GM06990 (cell line): ENCODE measurements around the gene GPR17.

Experiments
- DNase-seq: peaks from one replicate; pipeline ENCODE4 v3.0.0-alpha.2; 2011; ENCODE audit not compliant: insufficient read length; ENCODE audit errors: extremely low read depth
- H3K27me3 ChIP-seq: replicated peaks from 2 replicates; pipeline ENCODE4 v1.6.0; 2011; ENCODE audit warnings: low read length; ENCODE audit not compliant: control insufficient read depth, insufficient read depth
- H3K36me3 ChIP-seq: 2 replicates; pipeline ENCODE4 v1.5.1; 2011; ENCODE audit warnings: low read length; ENCODE audit not compliant: control insufficient read depth, insufficient read depth
- H3K4me3 ChIP-seq: replicated peaks from 2 replicates; pipeline ENCODE4 v1.5.1; 2011; ENCODE audit warnings: low read depth, mild to moderate bottlenecking, control low read depth, low read length
- TF ChIP-seq, protein P1 (sequence below): IDR thresholded peaks from 2 replicates; pipeline ENCODE4 v1.5.1; 2011; ENCODE audit warnings: low read length, control low read depth, mild to moderate bottlenecking, inconsistent platforms; ENCODE audit not compliant: insufficient read depth, poor library complexity, severe bottlenecking

The GPR17 gene

DNA sequence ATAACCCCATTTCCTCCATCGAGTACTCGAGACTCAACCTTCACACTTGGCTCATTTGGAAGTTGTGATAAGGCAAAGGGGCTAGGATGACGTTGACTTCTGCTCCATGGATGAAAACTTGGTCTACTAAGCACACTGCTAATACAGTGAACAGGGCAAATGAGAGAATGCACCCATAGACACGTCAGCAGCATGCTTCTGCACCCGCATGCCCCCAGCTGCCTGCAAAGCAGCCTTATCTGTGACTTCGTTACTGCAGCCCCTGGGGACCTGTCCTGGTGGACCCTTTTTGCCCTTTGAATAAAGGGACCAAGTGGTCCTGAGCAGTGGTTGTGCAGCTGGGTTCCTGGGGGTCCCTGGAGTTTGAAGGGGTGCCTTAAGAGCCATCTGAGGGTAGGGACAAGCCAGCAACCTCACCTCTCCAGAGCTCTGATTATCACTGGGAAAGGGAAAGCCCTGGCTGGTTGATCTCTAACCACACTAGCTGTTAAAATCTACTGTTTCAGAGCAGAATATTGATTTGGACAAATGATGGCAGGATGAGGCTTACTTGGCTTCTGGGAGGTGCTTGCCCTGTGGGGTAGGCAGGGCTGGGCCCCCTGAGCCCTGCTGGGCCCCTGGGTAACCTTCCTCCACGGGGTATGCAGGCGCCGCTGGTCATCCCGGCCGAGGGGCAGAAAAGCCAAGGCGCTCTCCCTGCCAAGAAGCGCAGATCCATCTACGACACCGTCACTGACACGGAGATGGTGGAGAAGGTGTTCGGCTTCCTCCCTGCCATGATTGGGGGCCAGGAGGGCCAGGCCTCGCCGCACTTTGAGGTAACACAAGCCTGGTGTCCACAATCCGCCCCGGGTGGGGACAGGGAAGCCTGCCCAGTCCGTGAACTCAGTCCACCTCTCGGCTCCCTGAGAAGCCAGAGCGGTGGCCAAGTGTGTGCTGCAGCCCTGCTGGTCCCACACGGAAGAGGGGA is 37.6 kb upstream of the GPR17 start:
- Histone ChIP-seq H3K36me3 (no peaks in the 10 kb centered on the region), H3K27me3 (no peaks in the 10 kb centered on the region), H3K4me3 (no peak overlapping the region)
- DNase-seq = no peak
- TF ChIP-seq, protein P1, sequence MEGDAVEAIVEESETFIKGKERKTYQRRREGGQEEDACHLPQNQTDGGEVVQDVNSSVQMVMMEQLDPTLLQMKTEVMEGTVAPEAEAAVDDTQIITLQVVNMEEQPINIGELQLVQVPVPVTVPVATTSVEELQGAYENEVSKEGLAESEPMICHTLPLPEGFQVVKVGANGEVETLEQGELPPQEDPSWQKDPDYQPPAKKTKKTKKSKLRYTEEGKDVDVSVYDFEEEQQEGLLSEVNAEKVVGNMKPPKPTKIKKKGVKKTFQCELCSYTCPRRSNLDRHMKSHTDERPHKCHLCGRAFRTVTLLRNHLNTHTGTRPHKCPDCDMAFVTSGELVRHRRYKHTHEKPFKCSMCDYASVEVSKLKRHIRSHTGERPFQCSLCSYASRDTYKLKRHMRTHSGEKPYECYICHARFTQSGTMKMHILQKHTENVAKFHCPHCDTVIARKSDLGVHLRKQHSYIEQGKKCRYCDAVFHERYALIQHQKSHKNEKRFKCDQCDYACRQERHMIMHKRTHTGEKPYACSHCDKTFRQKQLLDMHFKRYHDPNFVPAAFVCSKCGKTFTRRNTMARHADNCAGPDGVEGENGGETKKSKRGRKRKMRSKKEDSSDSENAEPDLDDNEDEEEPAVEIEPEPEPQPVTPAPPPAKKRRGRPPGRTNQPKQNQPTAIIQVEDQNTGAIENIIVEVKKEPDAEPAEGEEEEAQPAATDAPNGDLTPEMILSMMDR = no peak

DNA sequence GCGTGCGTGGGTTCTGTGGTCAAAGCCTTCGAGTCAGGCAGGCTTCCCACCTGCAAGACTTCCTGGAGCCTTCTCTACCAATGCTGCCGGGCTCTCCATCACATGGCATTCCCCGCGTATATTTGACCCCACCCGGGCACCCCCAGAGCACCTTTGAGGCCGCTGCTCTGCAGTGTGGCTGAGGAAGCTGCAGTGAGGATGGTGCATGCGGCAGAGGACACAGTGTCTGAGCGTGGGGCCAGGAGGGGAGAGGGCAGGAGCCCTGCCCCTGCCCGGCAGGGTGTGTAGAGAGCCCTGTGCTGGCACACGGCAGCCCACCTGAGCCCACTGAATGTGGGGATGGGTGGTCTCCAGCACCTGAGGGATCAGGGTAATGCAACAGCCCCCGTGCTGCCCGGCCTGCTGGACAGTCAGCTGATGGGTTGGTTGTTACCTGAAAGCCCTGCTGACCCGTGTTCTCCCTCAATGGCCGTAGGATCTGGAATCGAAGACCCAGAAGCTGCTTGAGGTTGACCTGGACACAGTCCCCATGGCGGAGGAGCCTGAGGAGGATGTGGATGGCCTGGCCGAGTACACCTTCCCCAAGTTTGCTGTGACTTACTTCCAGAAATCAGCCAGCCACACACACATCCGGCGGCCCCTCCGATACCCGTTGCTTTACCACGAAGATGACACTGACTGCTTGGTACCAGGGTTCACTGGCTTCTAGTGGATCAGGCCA is 36.8 kb upstream of the GPR17 start:
- no peak for DNase-seq
- Histone ChIP-seq H3K4me3 (no peak overlapping the region), H3K36me3 (no peaks in the 10 kb centered on the region), H3K27me3 (no peaks in the 10 kb centered on the region)
- TF ChIP-seq, protein P1 = no peak

DNA sequence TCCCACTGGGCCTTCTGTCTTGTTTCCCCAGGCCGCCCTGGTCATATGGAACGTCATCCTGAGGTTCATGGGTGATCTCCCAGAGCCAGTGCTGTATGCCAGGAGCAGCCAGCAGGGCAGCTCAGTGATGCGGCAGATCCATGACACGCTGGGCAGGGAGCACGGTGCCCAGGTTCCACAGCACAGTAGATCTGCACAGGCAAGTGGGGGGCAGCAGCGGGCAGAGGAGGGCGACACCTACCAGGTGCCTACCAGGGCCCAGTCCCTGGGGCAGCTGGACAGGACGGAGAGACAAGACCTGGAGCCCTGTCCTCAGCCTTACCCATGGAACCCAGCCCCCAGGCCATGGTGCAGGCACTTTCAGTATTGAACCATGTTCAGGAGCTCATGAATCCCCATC is 36.1 kb upstream of the GPR17 start:
- H3K27me3 ChIP-seq = no peaks in the 10 kb centered on the region
- DNase-seq = no peak
- TF ChIP-seq, protein P1 = no peak
- no peaks in the 10 kb centered on the region for H3K36me3 ChIP-seq
- H3K4me3 ChIP-seq = no peak overlapping the region

DNA sequence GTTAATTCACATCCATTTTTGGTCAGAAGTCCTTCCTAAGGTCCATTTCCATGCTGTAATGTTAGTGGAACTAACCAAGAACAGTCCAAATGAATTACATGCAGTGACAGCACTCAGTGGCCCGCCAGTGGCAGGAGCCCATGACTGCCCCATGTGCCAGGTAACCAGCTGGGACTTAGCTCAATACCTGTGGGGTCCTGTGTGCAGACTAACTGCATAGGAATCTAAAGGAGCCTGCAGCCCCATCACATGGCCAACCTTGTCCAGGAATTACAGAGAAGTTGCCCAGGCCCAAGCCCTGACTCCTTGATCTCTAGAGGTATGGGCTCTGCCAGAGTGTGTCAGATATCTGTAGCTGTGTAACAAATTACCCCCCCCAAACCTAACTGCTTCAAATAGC is 35.4 kb upstream of the GPR17 start:
- TF ChIP-seq, protein P1 = no peak
- H3K36me3 ChIP-seq = no peaks in the 10 kb centered on the region
- DNase-seq = no peak
- no peak overlapping the region for H3K4me3 ChIP-seq
- no peaks in the 10 kb centered on the region for H3K27me3 ChIP-seq

DNA sequence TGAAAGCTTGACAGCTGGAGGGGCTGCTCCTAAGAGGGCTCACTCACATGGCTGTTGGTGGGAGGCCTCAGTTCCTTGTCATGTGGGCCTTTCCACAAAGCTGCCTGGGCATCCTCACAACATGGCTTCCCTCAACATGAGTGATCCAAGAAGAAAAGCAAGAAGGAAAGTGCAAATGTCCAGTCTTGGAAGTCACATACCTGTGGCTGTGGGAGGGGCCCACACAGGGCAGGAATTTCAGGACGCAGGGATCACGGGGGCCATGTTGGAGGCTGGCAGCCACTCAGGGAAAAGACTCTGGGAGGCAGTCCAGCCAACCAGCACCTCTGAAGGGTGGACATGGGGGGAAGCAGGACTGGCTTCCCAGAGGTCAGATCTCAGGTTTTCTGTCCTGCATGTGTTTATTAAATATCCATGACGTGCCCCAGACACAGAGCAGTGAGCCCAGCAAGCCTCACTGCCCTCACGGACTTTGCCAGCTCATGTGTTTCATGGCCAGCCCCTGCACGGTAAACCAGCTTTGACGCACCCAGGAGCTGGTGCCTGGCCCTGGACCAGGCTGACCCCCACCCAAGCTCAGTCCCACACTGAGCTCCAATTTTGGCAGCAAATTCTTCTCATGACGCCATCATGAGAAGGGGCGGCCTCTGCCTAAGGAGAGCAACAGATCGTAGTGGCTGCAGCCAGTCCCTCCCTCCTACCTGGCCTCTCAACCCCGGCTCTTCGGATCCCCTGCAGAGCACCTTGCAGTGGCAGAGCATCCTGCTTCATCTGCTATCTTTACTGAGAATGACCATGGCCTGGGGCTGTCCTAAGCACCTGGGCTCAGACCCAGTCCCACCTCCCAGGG is 34.7 kb upstream of the GPR17 start:
- no peak for DNase-seq
- Histone ChIP-seq H3K4me3 (no peak overlapping the region), H3K27me3 (no peaks in the 10 kb centered on the region), H3K36me3 (no peaks in the 10 kb centered on the region)
- TF ChIP-seq, protein P1 = no peak
